GM21526 (cell line): ENCODE measurements around the gene SLC2A4.
"Not testable (repeated sequence)": the region's sequence is repeated elsewhere in the genome, so short reads cannot be mapped to it uniquely, and the experiment has no call there.

Experiments used
- ATAC-seq: cut with Tn5 transposase; IDR thresholded peaks from one replicate; pipeline ENCODE4 v1.9.1; 2021; ENCODE audit warnings: moderate library complexity; ENCODE audit not compliant: unreplicated experiment, low FRiP score

Gene SLC2A4

DNA sequence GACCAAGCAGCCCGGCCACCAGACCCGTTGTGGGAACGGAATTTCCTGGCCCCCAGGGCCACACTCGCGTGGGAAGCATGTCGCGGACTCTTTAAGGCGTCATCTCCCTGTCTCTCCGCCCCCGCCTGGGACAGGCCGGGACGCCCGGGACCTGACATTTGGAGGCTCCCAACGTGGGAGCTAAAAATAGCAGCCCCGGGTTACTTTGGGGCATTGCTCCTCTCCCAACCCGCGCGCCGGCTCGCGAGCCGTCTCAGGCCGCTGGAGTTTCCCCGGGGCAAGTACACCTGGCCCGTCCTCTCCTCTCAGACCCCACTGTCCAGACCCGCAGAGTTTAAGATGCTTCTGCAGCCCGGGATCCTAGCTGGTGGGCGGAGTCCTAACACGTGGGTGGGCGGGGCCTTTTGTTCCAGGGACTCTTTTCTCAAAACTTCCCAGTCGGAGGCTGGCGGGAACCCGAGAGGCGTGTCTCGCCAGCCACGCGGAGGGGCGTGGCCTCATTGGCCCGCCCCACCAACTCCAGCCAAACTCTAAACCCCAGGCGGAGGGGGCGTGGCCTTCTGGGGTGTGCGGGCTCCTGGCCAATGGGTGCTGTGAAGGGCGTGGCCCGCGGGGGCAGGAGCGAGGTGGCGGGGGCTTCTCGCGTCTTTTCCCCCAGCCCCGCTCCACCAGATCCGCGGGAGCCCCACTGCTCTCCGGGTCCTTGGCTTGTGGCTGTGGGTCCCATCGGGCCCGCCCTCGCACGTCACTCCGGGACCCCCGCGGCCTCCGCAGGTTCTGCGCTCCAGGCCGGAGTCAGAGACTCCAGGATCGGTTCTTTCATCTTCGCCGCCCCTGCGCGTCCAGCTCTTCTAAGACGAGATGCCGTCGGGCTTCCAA, at the start of gene SLC2A4:
TSS of gene SLC2A4 (plus strand) at position 645 of the 879 bp plus-strand sequence. CDS start at position 862, 217 bp downstream.
- ATAC-seq: peak; percentile 42

DNA sequence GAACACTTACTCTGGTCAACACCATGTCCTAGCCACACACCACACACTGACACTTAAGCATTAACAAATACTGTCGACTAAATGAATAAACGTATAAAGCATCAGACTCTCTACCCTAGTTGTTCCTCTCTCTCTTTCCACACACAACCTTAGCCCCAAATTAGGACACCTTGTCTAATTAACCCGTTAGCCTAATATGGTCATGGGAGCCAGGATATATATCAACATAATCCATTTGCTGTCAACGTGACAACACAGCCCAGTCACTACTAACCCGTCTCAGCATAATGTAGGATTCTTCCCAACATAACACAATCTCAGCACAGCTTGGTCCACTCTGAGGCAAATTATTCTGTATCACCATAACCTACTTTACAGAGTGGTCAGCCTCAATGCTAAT, 49.4 kb upstream of the SLC2A4 start:
- no peak for ATAC-seq

DNA sequence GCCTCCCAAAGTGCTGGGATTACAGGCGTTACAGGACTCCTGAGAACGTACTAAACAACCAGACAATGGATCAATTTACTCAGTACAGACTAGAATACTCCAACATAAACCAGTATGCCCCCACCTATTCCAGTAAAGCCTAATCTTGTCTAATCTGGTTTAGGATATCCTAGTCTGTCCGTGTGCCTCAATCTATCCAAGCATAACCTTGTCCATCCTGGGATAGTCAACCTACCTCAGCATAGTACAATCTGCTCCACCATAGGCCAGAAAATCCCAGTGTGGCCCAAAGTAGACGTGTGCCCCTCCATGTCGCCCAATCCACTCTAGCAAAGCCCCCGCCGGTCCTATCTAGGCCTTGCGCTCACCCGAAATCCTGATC, 47.8 kb upstream of the SLC2A4 start:
- ATAC-seq: no peak

DNA sequence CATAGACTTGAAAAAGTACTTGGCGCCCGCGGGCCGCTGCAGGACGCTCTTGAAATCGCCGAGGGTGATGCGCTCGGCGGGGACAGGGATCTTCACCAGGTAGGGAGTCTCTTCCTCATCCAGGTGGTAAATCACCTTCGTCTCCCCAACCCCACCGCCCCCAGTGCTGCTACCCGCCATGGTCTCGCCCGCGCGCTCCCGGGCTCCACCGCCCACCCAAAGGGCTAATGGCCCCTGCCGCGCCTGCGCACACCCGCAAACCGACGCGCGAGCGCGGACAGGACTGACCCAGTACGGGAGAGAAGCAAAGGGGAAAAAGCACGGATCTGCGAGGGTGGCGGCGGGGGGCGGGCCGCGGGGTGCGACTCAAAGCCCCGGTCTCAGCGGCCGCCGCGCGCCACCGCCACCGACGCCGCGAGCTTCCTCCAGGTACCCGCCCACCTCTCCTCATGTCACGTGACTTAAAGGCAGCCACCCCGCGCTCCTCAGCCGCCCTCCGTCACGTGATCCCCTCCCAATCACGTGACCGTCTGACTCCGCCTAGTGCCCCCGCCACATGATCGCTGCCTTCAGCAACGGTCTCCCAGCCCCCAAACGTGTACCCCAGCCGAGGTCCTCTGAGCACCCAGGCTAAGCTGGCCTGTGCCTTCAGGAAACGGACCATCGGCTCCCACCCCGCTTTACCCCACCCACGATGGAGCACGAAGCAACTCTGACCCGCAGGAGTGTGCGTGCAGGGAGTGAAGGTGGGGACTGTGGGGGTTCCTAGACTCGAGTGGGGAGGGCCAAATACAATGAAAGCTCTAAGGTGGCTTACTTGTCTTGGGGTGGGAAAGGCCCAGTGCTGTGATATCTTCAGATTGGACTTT, 47.2 kb upstream of the SLC2A4 start, which contains the start of gene DVL2:
TSS of gene DVL2 (minus strand) at position 435 of the 869 bp plus-strand sequence. CDS start at position 180, 255 bp downstream.
- ATAC-seq: peak; percentile 42

DNA sequence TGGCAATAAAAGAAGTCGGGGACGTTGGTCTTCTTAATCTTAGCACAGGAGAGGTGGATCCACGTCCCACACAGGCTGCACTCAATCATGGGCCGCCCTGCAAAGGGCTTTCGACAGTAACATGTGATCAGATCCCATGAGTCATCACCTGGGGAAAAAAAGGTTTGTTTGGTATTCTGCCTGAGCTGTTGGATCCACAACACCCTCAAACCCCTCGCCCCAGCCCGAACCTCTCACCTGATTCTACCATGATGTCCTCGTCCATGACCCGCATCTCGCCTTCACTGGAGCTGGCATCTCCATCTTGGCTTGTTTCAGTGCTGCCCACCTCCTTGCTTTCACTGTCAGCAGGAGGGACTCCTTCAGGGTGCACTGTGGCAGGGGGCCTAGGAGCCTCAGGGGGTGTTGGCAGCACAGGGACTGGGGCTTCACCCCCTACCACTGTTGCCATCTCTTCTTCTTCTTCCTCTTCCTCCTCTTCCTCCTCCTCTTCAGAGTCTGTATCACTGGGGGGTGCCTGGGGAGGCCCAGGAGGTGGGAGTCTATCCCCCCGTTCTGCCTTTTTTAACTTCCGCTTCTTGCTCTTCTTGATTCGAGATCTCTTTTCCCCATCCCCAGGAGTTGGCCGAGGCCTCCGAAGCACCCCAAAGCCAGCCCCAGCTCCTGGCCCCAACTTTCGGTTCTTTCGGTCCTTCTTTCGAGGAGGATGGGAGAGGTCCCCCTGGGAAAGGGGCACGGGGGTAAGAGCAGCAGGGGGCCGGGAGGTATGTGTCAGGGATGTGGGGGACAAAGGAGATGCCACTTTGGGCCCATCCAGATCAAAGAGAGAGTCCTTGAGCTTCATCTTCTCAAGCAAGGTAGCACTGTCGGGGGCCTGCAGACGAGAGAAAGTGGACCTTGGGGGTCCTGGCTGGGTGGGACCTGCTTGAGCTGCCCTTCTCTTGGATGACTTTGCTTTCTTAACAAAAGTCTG, 45.5 kb upstream of the SLC2A4 start:
- ATAC-seq: no peak

DNA sequence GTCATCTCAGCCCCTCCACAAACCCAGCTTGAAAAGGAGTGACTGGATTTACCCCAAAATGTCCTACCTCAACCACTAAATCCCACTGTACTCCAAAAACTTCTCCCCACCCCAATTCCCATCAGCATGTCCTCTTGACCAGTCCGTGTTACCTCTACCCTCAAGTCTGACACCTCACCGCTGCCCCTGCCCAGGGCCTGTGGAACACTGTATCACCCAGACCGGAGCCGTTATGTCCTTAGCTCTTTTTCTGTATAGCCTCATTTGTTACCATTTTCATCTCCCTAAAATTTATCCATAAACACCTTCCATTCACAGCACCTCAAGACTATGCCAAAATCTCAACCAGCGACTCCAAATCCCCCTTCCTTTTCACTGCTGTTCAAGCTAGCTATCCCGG, 44.7 kb upstream of the SLC2A4 start:
- ATAC-seq: no peak

DNA sequence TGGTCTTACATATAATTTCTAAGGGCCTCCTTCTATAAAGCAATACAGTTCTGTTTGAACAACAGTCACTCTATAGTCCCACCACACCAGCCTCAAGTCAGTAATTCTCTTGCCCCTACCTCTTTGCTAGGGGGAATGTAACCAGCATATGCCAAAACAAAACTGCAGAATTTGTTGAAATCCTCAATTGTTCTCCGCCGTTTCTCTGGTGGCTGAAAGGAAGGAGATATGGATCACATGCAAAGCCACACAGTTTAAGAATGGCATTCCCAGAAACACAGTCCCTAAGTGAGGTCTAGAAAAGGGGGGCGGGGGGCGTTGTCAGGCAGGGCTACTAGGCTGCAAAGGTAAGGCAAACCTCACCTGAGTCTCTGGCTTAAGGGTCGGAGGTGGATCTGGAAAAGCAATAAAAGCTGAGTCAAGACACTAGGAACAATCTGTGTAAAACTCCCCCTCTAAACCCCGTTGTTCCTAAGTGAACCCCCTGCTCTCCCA, 44.2 kb upstream of the SLC2A4 start:
- ATAC-seq: no peak

DNA sequence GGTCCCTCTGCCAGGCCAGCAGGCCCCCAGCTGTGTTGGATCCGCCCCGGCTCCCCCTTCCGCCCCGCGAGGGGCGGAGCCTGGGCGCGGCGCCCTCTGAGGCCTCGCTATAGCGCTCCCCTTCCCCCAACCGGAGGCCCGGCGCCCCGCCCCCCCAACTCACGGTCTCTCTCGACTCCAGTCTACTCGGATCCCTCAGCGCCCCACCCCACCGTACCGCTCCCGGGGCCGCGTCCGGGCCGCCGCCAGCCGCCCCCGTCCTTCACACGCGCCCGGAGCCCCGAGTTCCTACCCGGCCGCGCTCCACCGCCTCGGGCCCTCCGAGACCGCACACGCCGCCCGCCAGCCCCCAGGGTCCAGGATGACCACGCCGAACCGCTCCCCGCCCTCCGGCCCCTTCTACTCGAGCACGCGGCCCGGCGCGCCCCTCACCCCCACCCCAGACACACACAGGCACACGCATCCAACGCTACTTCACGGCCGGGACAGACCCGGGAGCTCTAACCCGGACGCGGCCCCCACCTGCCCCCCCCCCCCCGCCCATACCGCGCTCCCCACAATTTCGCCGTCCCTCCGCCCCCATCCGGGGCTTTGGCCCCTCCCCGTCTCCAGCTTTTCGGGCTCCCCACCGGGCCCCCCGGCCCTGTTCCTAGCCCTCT, 43.6 kb upstream of the SLC2A4 start:
- ATAC-seq: no peak

DNA sequence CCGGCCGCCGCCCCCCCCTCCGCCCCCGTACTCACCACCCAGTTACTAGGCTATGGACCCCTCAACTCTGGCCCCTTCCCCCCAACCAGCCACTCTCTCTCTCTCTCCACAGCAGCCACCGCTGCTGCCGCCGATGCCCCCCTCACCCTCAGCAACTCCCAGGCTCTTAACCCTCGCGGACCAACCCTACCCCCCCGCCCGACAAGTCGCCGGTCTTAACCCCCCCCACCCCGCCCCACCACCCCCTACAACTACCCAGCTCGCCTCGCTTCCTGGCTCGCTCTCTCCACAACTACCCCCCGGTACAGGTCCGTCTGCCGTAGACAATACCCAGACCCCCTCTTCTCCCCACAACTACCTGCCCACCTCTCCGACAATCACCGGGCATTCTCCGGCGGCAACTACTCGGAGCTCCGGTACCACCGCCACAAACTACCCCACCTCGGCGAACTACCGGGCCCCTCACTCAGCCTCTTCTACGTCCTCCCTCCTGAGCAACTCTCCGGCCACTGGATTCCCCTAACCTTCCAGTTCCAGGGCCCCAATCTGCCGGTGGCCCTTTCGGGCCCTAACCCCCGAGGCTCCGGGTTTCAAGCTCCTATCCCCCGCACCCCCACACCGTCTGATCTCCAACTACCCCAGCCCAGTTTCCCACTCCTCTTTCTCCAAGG, 43.0 kb upstream of the SLC2A4 start:
- no peak for ATAC-seq

DNA sequence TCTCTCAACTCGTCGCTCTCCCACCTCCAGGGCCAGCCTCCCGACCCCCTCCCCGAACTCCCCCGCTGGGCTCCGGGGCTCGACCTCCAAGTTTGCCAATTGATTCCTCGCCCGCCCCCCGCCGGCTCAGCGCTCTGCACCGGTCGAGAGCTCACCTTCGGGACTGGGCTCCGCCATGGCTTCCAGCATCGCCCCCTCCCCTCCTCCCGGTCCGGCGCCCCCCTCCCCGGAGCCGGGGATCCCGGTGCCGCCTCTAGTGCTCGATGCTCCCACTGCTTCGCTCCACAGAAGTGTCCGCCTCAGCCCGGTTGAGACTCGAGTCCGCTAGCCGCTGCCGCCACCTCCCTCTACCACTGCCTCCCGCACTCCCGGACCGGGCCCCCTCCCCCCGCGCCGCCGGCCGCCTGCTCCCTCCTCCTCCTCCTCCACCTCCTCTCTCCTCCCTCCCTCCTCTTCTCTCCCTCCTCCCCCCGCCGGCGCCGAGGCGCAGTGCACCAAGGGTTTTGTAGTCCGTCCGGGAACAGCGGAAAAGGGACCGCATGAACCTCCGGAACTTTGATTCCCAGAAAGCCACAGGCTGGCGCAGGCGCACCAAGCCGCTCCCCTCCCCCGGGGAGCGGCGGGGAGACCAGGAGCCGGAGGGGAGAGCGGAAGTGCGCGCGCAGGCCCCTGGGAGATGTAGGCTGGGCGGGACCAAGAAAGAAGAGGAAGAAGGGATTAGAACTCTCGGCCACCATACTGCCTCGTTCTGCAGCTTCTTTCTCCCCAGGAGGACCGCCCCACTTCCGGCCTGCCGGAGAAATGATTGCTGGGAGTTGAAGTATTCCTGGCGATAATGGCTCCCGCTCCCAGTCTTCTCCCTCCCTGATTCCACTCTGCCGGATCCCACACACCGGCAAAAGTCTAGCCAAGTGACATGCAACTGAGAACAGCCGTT, 42.2 kb upstream of the SLC2A4 start, which contains the start of gene PHF23:
TSS of gene PHF23 (minus strand) at position 367 of the 937 bp plus-strand sequence. CDS start at position 189, 178 bp downstream.
- peak; percentile 46 for ATAC-seq

DNA sequence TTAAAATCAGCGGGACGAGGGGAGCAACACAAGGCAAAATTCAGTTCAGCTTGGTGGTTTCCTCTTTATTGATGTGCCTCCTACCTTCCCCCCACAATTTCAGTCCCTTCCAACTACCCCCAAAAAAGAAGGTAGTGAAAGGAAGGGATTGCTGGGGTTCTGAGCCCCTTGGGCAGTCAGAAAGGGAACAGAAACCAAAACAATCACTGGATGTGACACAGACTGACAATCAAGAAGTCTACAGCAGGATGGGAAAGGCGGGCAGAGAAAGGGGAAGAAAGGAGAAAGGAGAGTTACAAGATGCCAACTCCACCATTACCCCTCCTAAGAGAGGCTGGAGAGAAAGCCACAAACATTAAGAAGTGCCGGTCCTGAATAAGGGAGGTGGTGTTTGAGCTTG, 41.1 kb upstream of the SLC2A4 start:
- no peak for ATAC-seq

DNA sequence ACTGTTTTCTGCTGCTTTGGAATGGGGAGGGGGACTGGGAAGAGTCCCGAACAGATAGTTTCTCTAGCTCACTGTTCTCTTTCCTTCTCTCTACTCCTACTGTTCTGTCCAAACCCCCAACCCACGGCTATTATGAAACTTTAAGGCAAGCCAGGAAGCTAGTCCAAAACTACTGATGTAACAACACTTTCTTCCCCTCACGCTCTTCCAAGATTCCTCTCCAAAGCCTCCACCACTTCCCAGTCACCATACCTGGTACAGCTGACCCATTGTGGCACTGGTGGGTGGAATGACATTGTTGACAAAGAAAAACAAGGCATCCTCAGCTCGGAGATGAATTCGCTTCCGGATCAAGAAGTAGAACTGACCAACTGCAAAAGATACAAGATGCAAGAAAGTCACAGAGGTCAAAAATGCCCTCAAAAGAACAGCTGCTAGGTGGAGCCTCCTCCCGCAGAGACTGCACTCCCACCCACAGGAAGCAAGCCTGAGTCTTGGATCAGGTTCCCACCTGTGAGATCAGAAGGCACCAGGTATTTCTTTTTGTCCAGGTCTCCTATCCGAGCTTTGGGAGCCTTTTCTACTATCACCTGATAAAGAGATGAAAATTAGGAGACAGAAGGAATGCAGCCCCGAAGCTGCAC, 40.3 kb upstream of the SLC2A4 start:
- no peak for ATAC-seq

DNA sequence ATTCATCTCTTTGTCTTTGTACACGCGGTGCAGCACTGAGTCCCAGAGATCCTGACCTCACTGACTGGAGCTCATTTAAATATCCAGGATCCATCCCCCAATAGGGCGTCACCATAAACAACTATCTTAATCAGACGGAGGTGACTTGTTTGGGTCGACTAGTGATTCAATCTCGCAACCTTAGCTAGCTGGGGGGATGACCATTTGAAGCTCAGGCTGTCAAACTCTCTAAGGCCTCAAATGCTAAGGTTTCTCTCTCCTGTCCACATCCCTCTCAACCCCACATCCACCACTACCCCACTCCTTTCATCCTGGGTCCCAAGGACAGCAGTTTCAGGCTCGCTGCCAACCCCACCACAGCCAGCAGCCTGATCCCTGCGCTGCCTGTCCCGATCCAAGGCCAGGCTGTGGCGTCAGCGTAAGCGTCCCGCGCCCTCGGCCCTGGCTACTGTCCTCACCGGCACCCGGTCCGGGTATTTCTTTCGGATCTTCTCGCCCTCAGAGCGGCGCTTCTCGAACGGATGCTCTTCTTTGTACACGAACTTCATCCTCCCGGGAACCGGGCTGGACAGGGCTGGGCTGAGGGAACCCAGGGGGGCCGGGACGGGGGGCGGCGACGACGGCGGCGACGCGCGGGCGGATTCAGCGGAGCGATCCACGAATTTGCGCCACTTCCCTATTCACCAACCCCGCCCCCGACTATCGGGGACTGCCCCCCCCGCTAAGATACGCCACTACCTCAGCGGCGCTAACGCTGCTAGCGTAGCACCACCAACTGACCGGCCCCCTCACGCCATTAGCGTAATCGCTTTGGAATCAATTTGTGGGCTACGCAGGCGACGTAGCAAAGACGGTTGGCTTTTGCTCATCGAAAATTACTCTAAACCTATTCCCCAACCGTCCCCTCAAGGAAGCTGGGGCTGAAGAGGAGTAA, 39.5 kb upstream of the SLC2A4 start, which contains the start of gene GABARAP:
TSS of gene GABARAP (minus strand) at position 667 of the 934 bp plus-strand sequence. CDS start at position 548, 119 bp downstream.
- peak; percentile 30 for ATAC-seq

DNA sequence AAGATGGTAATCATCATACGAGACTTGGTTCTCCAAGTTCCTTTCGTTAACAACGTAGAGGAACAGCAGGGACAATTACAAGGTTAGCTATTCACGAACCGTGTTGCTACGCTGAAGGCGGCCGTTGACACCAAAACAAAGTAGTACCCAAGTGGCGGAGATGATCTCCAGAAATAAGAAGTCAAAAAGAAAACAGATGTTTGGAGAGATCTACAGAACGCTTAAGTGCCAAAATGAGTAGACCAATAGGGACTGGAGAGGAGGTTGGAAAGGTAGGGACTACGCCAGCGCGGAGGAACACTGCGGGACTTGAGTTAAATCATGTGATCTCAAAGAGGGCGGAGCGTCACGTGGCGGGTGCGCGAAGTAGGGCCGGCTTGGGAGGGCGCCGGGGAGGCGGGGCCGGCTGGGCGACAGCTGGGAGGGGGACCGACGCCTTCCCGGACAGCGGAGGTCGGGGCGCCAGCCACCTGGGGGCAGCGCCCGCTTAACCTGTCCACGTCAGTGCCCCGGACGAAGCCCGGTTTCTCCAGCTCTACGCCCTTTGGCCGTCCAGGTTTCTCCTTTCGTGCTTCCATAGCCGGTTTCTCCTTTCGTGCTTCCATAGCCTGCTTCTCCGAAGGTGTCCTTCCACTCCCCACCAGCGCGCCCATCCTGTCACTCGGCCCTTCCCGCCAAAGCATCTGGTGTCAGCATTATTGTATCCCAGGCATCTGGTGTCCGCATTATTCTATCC, 38.6 kb upstream of the SLC2A4 start:
- ATAC-seq: peak; percentile 40

DNA sequence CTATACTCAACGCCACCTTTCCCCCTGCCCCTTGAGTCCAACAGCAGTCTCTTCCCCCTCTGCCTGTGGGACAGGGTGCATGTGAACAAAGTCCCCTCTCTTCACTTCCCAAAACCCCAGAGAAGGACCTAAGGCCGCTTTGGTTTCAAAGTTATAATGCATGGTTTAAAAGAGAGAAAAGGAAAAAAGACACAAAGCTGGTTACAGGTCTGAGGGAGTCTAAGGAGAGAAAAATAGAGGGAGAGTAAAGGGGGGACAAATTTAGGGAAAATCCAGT, 38.1 kb upstream of the SLC2A4 start:
- no peak for ATAC-seq

DNA sequence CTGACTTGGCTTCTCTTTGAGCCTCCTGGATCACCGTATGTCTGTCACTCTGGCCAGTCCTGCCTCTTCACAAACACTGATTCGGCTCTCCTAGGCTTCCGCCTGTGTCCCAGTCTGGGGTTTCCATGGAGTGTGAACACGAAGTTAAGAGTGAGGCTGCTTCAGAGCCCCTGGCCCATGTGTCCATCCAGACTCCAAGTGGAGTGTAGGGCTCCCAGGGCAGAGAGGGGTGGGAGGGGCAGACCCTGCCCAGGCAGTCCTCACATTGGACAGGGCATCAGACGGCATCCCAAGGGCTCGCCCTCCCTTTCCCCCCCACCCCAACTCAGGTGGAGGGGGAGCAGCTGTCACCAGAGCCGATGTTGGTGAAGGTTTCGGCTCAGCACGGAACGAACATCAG, 37.7 kb upstream of the SLC2A4 start:
- ATAC-seq: not testable (repeated sequence)
